GM12873 (cell line): ENCODE data around the gene PLCD4.

Experiments used
- TF ChIP-seq, protein P1 (sequence below): IDR thresholded peaks from 2 replicates; pipeline ENCODE4 v1.5.1; 2012; ENCODE audit warnings: low read depth, mild to moderate bottlenecking, moderate library complexity, low read length, control low read depth; ENCODE audit not compliant: insufficient read depth; ENCODE audit errors: missing control alignments

PLCD4 gene

GRCh38 chr2:218655751-218656150, 48.1 kb downstream of the PLCD4 start:
- TF ChIP-seq, protein P1, sequence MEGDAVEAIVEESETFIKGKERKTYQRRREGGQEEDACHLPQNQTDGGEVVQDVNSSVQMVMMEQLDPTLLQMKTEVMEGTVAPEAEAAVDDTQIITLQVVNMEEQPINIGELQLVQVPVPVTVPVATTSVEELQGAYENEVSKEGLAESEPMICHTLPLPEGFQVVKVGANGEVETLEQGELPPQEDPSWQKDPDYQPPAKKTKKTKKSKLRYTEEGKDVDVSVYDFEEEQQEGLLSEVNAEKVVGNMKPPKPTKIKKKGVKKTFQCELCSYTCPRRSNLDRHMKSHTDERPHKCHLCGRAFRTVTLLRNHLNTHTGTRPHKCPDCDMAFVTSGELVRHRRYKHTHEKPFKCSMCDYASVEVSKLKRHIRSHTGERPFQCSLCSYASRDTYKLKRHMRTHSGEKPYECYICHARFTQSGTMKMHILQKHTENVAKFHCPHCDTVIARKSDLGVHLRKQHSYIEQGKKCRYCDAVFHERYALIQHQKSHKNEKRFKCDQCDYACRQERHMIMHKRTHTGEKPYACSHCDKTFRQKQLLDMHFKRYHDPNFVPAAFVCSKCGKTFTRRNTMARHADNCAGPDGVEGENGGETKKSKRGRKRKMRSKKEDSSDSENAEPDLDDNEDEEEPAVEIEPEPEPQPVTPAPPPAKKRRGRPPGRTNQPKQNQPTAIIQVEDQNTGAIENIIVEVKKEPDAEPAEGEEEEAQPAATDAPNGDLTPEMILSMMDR: no peak

- TF ChIP-seq, protein P1: peak; percentile 67
These were observed 51.1 kb downstream of the PLCD4 start for GRCh38 chr2:218658671-218659257.

DNA sequence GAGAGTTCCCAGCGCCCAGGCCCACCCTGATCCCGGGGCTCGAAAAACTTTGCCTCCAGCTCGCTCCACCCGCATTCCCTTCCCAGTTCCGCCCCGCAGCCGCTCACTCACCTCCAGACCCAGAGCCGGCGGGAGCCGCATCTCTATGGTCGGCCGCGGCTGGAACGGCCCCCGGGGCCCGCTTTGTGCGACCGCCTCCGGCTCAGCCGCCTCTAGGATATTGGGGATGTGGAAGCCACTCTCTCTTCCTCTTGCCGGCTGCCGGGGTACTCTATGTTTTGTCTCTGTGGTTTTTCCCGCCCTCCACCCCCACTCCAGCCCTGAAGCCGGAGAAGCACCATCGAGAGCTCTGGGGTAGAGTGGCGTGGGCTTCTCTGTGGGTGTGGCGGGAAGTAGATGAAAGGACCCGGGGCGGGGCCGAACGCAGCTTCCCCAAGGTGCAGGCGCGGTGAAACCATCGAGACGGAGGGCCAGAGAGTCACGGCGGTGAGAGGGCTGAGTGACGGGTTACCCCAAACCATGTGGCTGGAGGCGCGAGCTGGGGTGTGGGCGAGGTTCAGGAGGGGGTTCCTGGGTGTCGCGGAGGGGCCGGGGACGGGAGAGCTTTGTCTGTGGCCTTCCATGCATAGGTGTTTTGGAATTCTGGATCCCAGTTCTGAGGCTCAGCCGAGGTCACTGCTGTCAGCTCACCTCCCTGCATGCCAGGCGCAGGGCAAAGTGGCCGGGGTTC, 51.7 kb downstream of the PLCD4 start, which contains the start of the genes BCS1L and ZNF142:
Gene BCS1L (plus strand): TSS at position 426 of the 730 bp plus-strand sequence. CDS start 1,305 bp downstream, outside the sequence.
Gene ZNF142 (minus strand): TSS at position 366 of the 730 bp plus-strand sequence. CDS start 3,194 bp downstream, outside the sequence.
- TF ChIP-seq, protein P1: no peak

DNA sequence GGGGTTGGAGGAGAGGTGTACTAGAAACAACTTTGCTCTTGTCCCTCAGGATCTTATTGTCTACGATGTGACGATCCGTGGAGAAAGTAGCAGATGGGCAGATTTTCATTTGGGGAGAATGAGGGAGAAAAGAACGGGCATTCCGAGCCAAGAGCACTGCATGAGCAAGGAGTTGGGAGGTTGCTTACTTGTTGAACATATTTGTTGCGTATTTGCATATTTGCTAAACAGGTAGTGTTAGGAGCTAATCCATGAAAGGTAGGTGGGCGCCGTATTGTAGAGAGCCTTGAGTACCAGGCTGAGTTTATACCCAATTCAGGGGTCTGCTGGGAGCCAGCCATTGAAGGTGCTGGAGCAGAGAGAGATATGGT, 52.3 kb downstream of the PLCD4 start:
- TF ChIP-seq, protein P1: no peak

DNA sequence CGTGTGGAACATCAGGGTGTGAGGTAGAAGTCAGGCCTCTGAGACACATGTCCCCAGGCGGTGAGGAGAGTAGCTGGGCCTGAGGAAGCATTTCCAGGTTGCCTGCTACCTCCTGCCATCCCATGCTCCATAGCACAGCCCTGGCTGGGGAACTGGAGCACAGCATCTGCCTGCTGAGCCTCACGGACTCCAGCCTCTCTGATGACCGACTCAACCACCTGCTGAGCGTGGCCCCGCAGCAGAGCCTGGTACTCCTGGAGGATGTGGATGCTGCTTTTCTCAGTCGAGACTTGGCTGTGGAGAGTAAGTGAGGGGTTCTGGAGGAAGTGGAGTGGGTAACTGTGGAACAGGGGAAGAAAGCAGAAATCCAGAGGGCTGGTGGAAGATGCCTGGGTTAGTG, 54.7 kb downstream of the PLCD4 start:
- TF ChIP-seq, protein P1: no peak

DNA sequence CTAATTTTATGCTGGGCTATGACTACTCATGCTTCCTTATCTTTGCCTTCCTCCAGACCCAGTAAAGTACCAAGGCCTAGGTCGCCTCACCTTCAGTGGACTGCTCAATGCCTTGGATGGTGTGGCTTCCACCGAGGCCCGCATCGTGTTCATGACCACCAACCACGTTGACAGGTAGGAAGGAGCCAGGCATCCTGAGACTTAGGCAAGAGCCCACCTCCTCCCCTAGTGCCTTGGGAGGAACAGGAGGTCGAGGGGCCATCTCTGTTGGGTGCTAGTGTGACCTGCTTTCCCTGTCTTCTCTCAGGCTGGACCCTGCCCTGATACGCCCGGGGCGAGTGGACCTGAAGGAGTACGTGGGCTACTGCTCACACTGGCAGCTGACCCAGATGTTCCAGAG, 55.1 kb downstream of the PLCD4 start:
- TF ChIP-seq, protein P1: no peak

DNA sequence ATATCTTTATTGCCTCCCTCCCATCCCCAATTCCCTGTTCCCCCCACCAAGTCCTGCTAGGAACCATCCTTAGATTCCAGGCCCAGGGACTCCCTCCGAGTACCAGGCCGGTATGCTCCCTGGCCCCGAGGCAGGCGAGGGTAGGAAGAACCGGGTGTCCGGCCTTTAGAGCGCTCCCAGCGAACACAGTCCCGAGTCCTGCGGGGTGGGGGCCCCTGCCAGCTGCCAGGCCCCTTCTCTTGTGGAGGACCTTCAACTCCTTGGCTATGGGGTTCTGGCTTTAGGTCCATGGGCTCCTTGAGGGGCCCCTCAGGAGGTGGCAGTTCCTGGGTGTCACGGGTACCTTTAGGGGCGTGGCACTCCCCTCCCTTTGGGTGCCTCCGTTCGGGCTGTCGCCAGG, 56.2 kb downstream of the PLCD4 start:
- TF ChIP-seq, protein P1: no peak
